ENCODE measurements around the gene ZNF740. TPM values are rescaled to one million over a fixed set of nuclear protein-coding genes. Genes with fewer than 3 reads are reported as not detected.
A peak's percentile ranks its signal among the peaks of the same experiment; 100 is the strongest.

ZNF740 gene
- total and polyA plus RNA-seq, 2 donors (not counting 1 experiment from before 2014, with no cell fraction given) = 35.9 to 117 TPM

- H3K4me1 ChIP-seq (ENCODE audit: control insufficient read depth in 2 of 2, insufficient read depth in 2 of 2, low read length in 2 of 2) = peaks cover 42 to 58% of the 10 kb centered on the region in 2 donors
- no peaks in the 10 kb centered on the region for H3K79me2 ChIP-seq (ENCODE audit: control insufficient read depth, insufficient read depth, low read length)
- Mint-ChIP-seq H3K4me3 (peak overlapping the region; percentile 16), H3K27ac (peak overlapping the region; percentile 15), H3K4me1 (peaks cover 49% of the 10 kb centered on the region), H3K9me3 (ENCODE audit: insufficient read depth) (no peaks in the 10 kb centered on the region), H3K27me3 (peaks cover 6% of the 10 kb centered on the region)
- WGBS (ENCODE audit: insufficient coverage) = 89% methylated on average over 4 of the region's 9 CpGs
- CTCF ChIA-PET = interaction anchor here (1.0 to 3.0 kb wide), 4 partner anchors 15 to 25 kb away, joined by 3 to 16 read pairs (median 6); a partner anchor contains a TSS
- peak overlapping the region; percentile 51 for H3K4me2 ChIP-seq (replicated peaks; ENCODE audit: low read depth, low read length, poor library complexity, severe bottlenecking)
- peaks cover 0 to 3% (median 0%) of the 10 kb centered on the region in 3 donors for H3K9me3 ChIP-seq (ENCODE audit: control extremely low read depth in 1 of 3, control insufficient read depth in 2 of 3, insufficient read depth in 1 of 3, low read length in 2 of 3)
- H3K36me3 ChIP-seq (replicated peaks in 1 of 2; ENCODE audit: control extremely low read depth in 1 of 2, control insufficient read depth in 1 of 2, extremely low read depth in 1 of 2, insufficient read depth in 2 of 2, low read length in 1 of 2) = no peaks in the 10 kb centered on the region
- peaks cover 0 to 11% (median 2%) of the 10 kb centered on the region in 4 experiments for H3K27me3 ChIP-seq (replicated peaks in 1 of 4; ENCODE audit: control extremely low read depth in 1 of 4, control insufficient read depth in 3 of 4, insufficient read depth in 4 of 4, low read length in 3 of 4)
- DNase-seq (peak; percentile 21), ATAC-seq (ENCODE audit: low read depth) (no peak)
- POLR2A ChIA-PET = interaction anchor here (1.0 kb wide), 1 partner anchor 16 kb away, joined by 4 read pairs; no protein-coding TSS in a partner anchor
- H3K27ac ChIP-seq (ENCODE audit: low read length in 2 of 2) = no peak overlapping the region
- H4K20me1 ChIP-seq (ENCODE audit: control insufficient read depth, insufficient read depth, low read length, poor library complexity, severe bottlenecking) = no peaks in the 10 kb centered on the region
- H2AFZ ChIP-seq (ENCODE audit: insufficient read depth, low read depth, low read length, poor library complexity, severe bottlenecking) = no peak overlapping the region
- H3K4me3 ChIP-seq (ENCODE audit: control extremely low read depth in 1 of 5, extremely low read depth in 1 of 5, insufficient read depth in 1 of 5, low read depth in 2 of 5, low read length in 4 of 5) = no peak overlapping the region
- intact Hi-C loops (cut with micrococcal nuclease) = no loop called here
- no peak overlapping the region for H3K9ac ChIP-seq (ENCODE audit: low read length)
- TF ChIP-seq CTCF (IDR thresholded peaks at IDR 0.05) (no peak), EZH2 (IDR thresholded peaks at IDR 0.05; ENCODE audit: borderline replicate concordance, insufficient read depth, low read depth, low read length, poor library complexity, severe bottlenecking) (no peak)
Measured at GRCh38 chr12:53235742-53236442, 55.4 kb downstream of the ZNF740 start.

Data from B cell (primary cell).